H1 (cell line): ENCODE results near the gene FAM181A. TPM values are rescaled to one million over a fixed set of nuclear protein-coding genes. Genes with fewer than 3 reads are reported as not detected.

ENCODE experiments used
- E2F6 ChIP-seq: IDR thresholded peaks from 2 replicates; pipeline ENCODE4 v1.6.1; 2012; ENCODE audit warnings: inconsistent platforms
- HDAC2 ChIP-seq, 2 experiments: fragments of 300-600 bp in 1 of 2; sonication (generic) in 1 of 2; IDR thresholded peaks; 2 replicates each; pipeline ENCODE4 v1.6.1; 2011 to 2012; ENCODE audit warnings: low read depth in 2 of 2, low read length in 2 of 2, mild to moderate bottlenecking in 2 of 2, moderate library complexity in 2 of 2, borderline replicate concordance in 1 of 2, inconsistent platforms in 1 of 2
- JUN ChIP-seq: IDR thresholded peaks from 2 replicates; pipeline ENCODE4 v1.6.1; 2011; ENCODE audit warnings: low read depth, mild to moderate bottlenecking, improper control_type of control experiment, low read length
- KDM5A ChIP-seq: fragments of 200-600 bp; IDR thresholded peaks from 2 replicates; pipeline ENCODE4 v1.7.1; 2012; ENCODE audit warnings: mild to moderate bottlenecking, low read length, inconsistent platforms, mixed read lengths
- PHF8 ChIP-seq: fragments of 200-600 bp; sonication (generic); conservative IDR thresholded peaks from 2 replicates; pipeline ENCODE4 v1.7.1; 2012; ENCODE audit warnings: low read depth, mild to moderate bottlenecking, inconsistent platforms, low read length, moderate library complexity
- POU5F1 ChIP-seq: IDR thresholded peaks from 2 replicates; pipeline ENCODE4 v1.6.1; 2011; ENCODE audit warnings: low read depth, mild to moderate bottlenecking, low read length, moderate library complexity
- TAF1 ChIP-seq: IDR thresholded peaks from 2 replicates; pipeline ENCODE4 v1.6.1; 2011; ENCODE audit warnings: mild to moderate bottlenecking, low read depth, low read length
- polyA plus RNA-seq, 7 experiments: library from polyadenylated mRNA; depleted of rRNA in 3 of 7; stranded (reverse) in 5 of 7; unstranded in 2 of 7; fragments of >200 nt in 5 of 7; fragments of 200-250 nt in 2 of 7; gene quantifications; 1 replicate in 5 of 7; 2 replicates in 1 of 7; 4 replicates in 1 of 7; pipeline versions ENCODE4 v1.2.1 to v1.2.3, GENCODE V29; 2011 to 2013; ENCODE audit warnings: missing spikeins in 2 of 7, mixed read lengths in 2 of 7
- total RNA-seq: library from RNA; stranded (reverse); fragmentation: NEBNext Ultra II Directional; extraction: Animal tissue kit (Norgen Biotek cat#: 25700); gene quantifications from 2 replicates; pipeline ENCODE4 v1.2.1, GENCODE V29; 2021

FAM181A gene
- total and polyA plus RNA-seq, 2 of the 8 experiments (the other 6 are each of a cell fraction or from before 2014, with no cell fraction given), result not detected

GRCh38 chr14:93973607-93974006, 46.5 kb downstream of the FAM181A start (continued):
- TF ChIP-seq KDM5A, result no peak
- TF ChIP-seq JUN, result no peak
- TF ChIP-seq E2F6, result no peak
- no peak for TF ChIP-seq HDAC2 (IDR thresholded peaks at IDR 0.05; ENCODE audit: borderline replicate concordance in 1 of 2, low read depth in 2 of 2, low read length in 2 of 2)
- no peak for TF ChIP-seq TAF1
- TF ChIP-seq PHF8, result no peak
- TF ChIP-seq POU5F1, result no peak
